ENCODE measurements around the gene HRH2. TPM values are rescaled to one million over a fixed set of nuclear protein-coding genes. Genes with fewer than 3 reads are reported as not detected.

Gene HRH2
- total RNA-seq, 6 experiments from 2014 or later = not detected

GRCh38 chr5:175731756-175732465 lies 74.0 kb downstream of the HRH2 start:
- H3K4me1 Mint-ChIP-seq (ENCODE audit: low read depth) = peaks cover 8% of the 10 kb centered on the region
- H3K27ac Mint-ChIP-seq = no peak overlapping the region
- H3K4me3 Mint-ChIP-seq = no peak overlapping the region
- H3K27me3 Mint-ChIP-seq (ENCODE audit: insufficient read depth) = peaks cover 8% of the 10 kb centered on the region
- no peak for DNase-seq
- no peak for TF ChIP-seq CTCF (IDR thresholded peaks at IDR 0.05)
- H3K9me3 Mint-ChIP-seq = peaks cover 15% of the 10 kb centered on the region
- no peaks in the 10 kb centered on the region; the same call in 1 of the 2 replicates for H3K36me3 Mint-ChIP-seq (ENCODE audit: low read depth)

GRCh38 chr5:175733017-175733416 lies 75.1 kb downstream of the HRH2 start:
- Mint-ChIP-seq H3K27ac (no peak overlapping the region), H3K27me3 (ENCODE audit: insufficient read depth) (peaks cover 14% of the 10 kb centered on the region), H3K9me3 (peaks cover 15% of the 10 kb centered on the region), H3K36me3 (ENCODE audit: low read depth) (no peaks in the 10 kb centered on the region; the same call in 1 of the 2 replicates), H3K4me1 (ENCODE audit: low read depth) (peaks cover 8% of the 10 kb centered on the region), H3K4me3 (no peak overlapping the region)
- no peak for DNase-seq
- no peak for TF ChIP-seq CTCF (IDR thresholded peaks at IDR 0.05)

GRCh38 chr5:175734016-175734415 lies 76.1 kb downstream of the HRH2 start:
- no peaks in the 10 kb centered on the region; the same call in 1 of the 2 replicates for H3K36me3 Mint-ChIP-seq (ENCODE audit: low read depth)
- TF ChIP-seq CTCF (IDR thresholded peaks at IDR 0.05) = no peak
- H3K9me3 Mint-ChIP-seq = peaks cover 15% of the 10 kb centered on the region
- H3K27ac Mint-ChIP-seq = no peak overlapping the region
- H3K4me3 Mint-ChIP-seq = no peak overlapping the region
- H3K27me3 Mint-ChIP-seq (ENCODE audit: insufficient read depth) = peaks cover 16% of the 10 kb centered on the region
- no peak for DNase-seq
- peaks cover 8% of the 10 kb centered on the region for H3K4me1 Mint-ChIP-seq (ENCODE audit: low read depth)

GRCh38 chr5:175734501-175734900 lies 76.6 kb downstream of the HRH2 start:
- H3K27me3 Mint-ChIP-seq (ENCODE audit: insufficient read depth) = peaks cover 16% of the 10 kb centered on the region

GRCh38 chr5:175735701-175736100 lies 77.8 kb downstream of the HRH2 start:
- no peaks in the 10 kb centered on the region; the same call in 1 of the 2 replicates for H3K36me3 Mint-ChIP-seq (ENCODE audit: low read depth)
- DNase-seq = no peak
- H3K4me3 Mint-ChIP-seq = no peak overlapping the region
- H3K4me1 Mint-ChIP-seq (ENCODE audit: low read depth) = no peaks in the 10 kb centered on the region
- no peak for TF ChIP-seq CTCF (IDR thresholded peaks at IDR 0.05)
- peaks cover 13% of the 10 kb centered on the region for H3K27me3 Mint-ChIP-seq (ENCODE audit: insufficient read depth)
- no peak overlapping the region for H3K27ac Mint-ChIP-seq
- peaks cover 15% of the 10 kb centered on the region for H3K9me3 Mint-ChIP-seq

More at GRCh38 chr5:175734501-175734900, 76.6 kb downstream of the HRH2 start:
- Mint-ChIP-seq H3K36me3 (ENCODE audit: low read depth) (no peaks in the 10 kb centered on the region; the same call in 1 of the 2 replicates), H3K27ac (no peak overlapping the region), H3K4me1 (ENCODE audit: low read depth) (peaks cover 6% of the 10 kb centered on the region), H3K4me3 (no peak overlapping the region), H3K9me3 (peaks cover 15% of the 10 kb centered on the region)
- no peak for DNase-seq
- no peak for TF ChIP-seq CTCF (IDR thresholded peaks at IDR 0.05)
